ENCODE data around the gene PPCDC.
A peak's percentile ranks its signal among the peaks of the same experiment; 100 is the strongest.

Gene PPCDC

GRCh38 chr15:75030424-75030823, 7.0 kb downstream of the PPCDC start:
- Histone ChIP-seq H3K4me3 (ENCODE audit: low read depth, low read length) (no peak overlapping the region), H3K27ac (ENCODE audit: low read depth, low read length) (no peak overlapping the region), H3K36me3 (ENCODE audit: control insufficient read depth, insufficient read depth, low read length) (peaks cover 14% of the 10 kb centered on the region), H3K9me3 (ENCODE audit: control insufficient read depth, insufficient read depth, low read length) (no peaks in the 10 kb centered on the region), H3K4me1 (ENCODE audit: control insufficient read depth, insufficient read depth, low read length) (peaks cover 20% of the 10 kb centered on the region), H3K27me3 (ENCODE audit: control insufficient read depth, insufficient read depth, low read length) (no peaks in the 10 kb centered on the region), H3K9ac (ENCODE audit: low read depth, low read length) (no peak overlapping the region)

- H3K4me3 ChIP-seq (ENCODE audit: low read depth, low read length), result no peak overlapping the region
- peaks cover 10% of the 10 kb centered on the region for H3K36me3 ChIP-seq (ENCODE audit: control insufficient read depth, insufficient read depth, low read length)
- H3K27me3 ChIP-seq (ENCODE audit: control insufficient read depth, insufficient read depth, low read length), result no peaks in the 10 kb centered on the region
- no peak overlapping the region for H3K27ac ChIP-seq (ENCODE audit: low read depth, low read length)
- H3K9ac ChIP-seq (ENCODE audit: low read depth, low read length), result no peak overlapping the region
- peaks cover 32% of the 10 kb centered on the region for H3K4me1 ChIP-seq (ENCODE audit: control insufficient read depth, insufficient read depth, low read length)
- H3K9me3 ChIP-seq (ENCODE audit: control insufficient read depth, insufficient read depth, low read length), result no peaks in the 10 kb centered on the region
Measured at GRCh38 chr15:75031848-75032247, 8.5 kb downstream of the PPCDC start.

- Histone ChIP-seq H3K9ac (ENCODE audit: low read depth, low read length) (no peak overlapping the region), H3K27ac (ENCODE audit: low read depth, low read length) (no peak overlapping the region), H3K36me3 (ENCODE audit: control insufficient read depth, insufficient read depth, low read length) (peaks cover 10% of the 10 kb centered on the region), H3K4me3 (ENCODE audit: low read depth, low read length) (no peak overlapping the region), H3K9me3 (ENCODE audit: control insufficient read depth, insufficient read depth, low read length) (no peaks in the 10 kb centered on the region), H3K27me3 (ENCODE audit: control insufficient read depth, insufficient read depth, low read length) (no peaks in the 10 kb centered on the region), H3K4me1 (ENCODE audit: control insufficient read depth, insufficient read depth, low read length) (peaks cover 33% of the 10 kb centered on the region)
Measured at GRCh38 chr15:75032395-75032794, 9.0 kb downstream of the PPCDC start.

- H3K4me3 ChIP-seq (ENCODE audit: low read depth, low read length), result no peak overlapping the region
Measured at GRCh38 chr15:75033809-75034208, 10.4 kb downstream of the PPCDC start.

GRCh38 chr15:75034615-75035014, 11.2 kb downstream of the PPCDC start:
- H3K4me3 ChIP-seq (ENCODE audit: low read depth, low read length), result no peak overlapping the region

More at GRCh38 chr15:75033809-75034208, 10.4 kb downstream of the PPCDC start:
- Histone ChIP-seq H3K9me3 (ENCODE audit: control insufficient read depth, insufficient read depth, low read length) (no peaks in the 10 kb centered on the region), H3K4me1 (ENCODE audit: control insufficient read depth, insufficient read depth, low read length) (peaks cover 33% of the 10 kb centered on the region), H3K36me3 (ENCODE audit: control insufficient read depth, insufficient read depth, low read length) (peaks cover 10% of the 10 kb centered on the region), H3K9ac (ENCODE audit: low read depth, low read length) (no peak overlapping the region), H3K27me3 (ENCODE audit: control insufficient read depth, insufficient read depth, low read length) (no peaks in the 10 kb centered on the region), H3K27ac (ENCODE audit: low read depth, low read length) (no peak overlapping the region)

GRCh38 chr15:75036212-75036616, 12.8 kb downstream of the PPCDC start:
- H3K27ac ChIP-seq (ENCODE audit: low read depth, low read length), result peak overlapping the region; percentile 73

More at GRCh38 chr15:75034615-75035014, 11.2 kb downstream of the PPCDC start:
- H3K27ac ChIP-seq (ENCODE audit: low read depth, low read length), result no peak overlapping the region
- H3K27me3 ChIP-seq (ENCODE audit: control insufficient read depth, insufficient read depth, low read length), result no peaks in the 10 kb centered on the region
- H3K36me3 ChIP-seq (ENCODE audit: control insufficient read depth, insufficient read depth, low read length), result peaks cover 10% of the 10 kb centered on the region
- H3K4me1 ChIP-seq (ENCODE audit: control insufficient read depth, insufficient read depth, low read length), result peaks cover 31% of the 10 kb centered on the region
- no peaks in the 10 kb centered on the region for H3K9me3 ChIP-seq (ENCODE audit: control insufficient read depth, insufficient read depth, low read length)
- no peak overlapping the region for H3K9ac ChIP-seq (ENCODE audit: low read depth, low read length)

GRCh38 chr15:75037685-75038084, 14.3 kb downstream of the PPCDC start:
- no peak overlapping the region for H3K9ac ChIP-seq (ENCODE audit: low read depth, low read length)
- H3K4me3 ChIP-seq (ENCODE audit: low read depth, low read length), result no peak overlapping the region
- H3K27me3 ChIP-seq (ENCODE audit: control insufficient read depth, insufficient read depth, low read length), result no peaks in the 10 kb centered on the region
- peaks cover 16% of the 10 kb centered on the region for H3K4me1 ChIP-seq (ENCODE audit: control insufficient read depth, insufficient read depth, low read length)
- no peak overlapping the region for H3K27ac ChIP-seq (ENCODE audit: low read depth, low read length)
- peaks cover 8% of the 10 kb centered on the region for H3K36me3 ChIP-seq (ENCODE audit: control insufficient read depth, insufficient read depth, low read length)
- H3K9me3 ChIP-seq (ENCODE audit: control insufficient read depth, insufficient read depth, low read length), result no peaks in the 10 kb centered on the region

More at GRCh38 chr15:75036212-75036616, 12.8 kb downstream of the PPCDC start:
- no peak overlapping the region for H3K9ac ChIP-seq (ENCODE audit: low read depth, low read length)
- H3K27me3 ChIP-seq (ENCODE audit: control insufficient read depth, insufficient read depth, low read length), result no peaks in the 10 kb centered on the region
- no peaks in the 10 kb centered on the region for H3K9me3 ChIP-seq (ENCODE audit: control insufficient read depth, insufficient read depth, low read length)
- peaks cover 5% of the 10 kb centered on the region for H3K36me3 ChIP-seq (ENCODE audit: control insufficient read depth, insufficient read depth, low read length)
- peaks cover 21% of the 10 kb centered on the region for H3K4me1 ChIP-seq (ENCODE audit: control insufficient read depth, insufficient read depth, low read length)
- no peak overlapping the region for H3K4me3 ChIP-seq (ENCODE audit: low read depth, low read length)

- Histone ChIP-seq H3K9me3 (ENCODE audit: control insufficient read depth, insufficient read depth, low read length) (no peaks in the 10 kb centered on the region), H3K36me3 (ENCODE audit: control insufficient read depth, insufficient read depth, low read length) (peaks cover 8% of the 10 kb centered on the region), H3K9ac (ENCODE audit: low read depth, low read length) (no peak overlapping the region), H3K4me1 (ENCODE audit: control insufficient read depth, insufficient read depth, low read length) (peaks cover 16% of the 10 kb centered on the region), H3K4me3 (ENCODE audit: low read depth, low read length) (no peak overlapping the region), H3K27ac (ENCODE audit: low read depth, low read length) (no peak overlapping the region), H3K27me3 (ENCODE audit: control insufficient read depth, insufficient read depth, low read length) (no peaks in the 10 kb centered on the region)
Measured at GRCh38 chr15:75038231-75038630, 14.8 kb downstream of the PPCDC start.

- no peaks in the 10 kb centered on the region for H3K27me3 ChIP-seq (ENCODE audit: control insufficient read depth, insufficient read depth, low read length)
- peaks cover 14% of the 10 kb centered on the region; the same call in 1 of the 2 replicates for H3K36me3 ChIP-seq (ENCODE audit: control insufficient read depth, insufficient read depth, low read length)
- H3K4me3 ChIP-seq (ENCODE audit: low read depth, low read length), result no peak overlapping the region
- H3K9me3 ChIP-seq (ENCODE audit: control insufficient read depth, insufficient read depth, low read length), result no peaks in the 10 kb centered on the region
- H3K4me1 ChIP-seq (ENCODE audit: control insufficient read depth, insufficient read depth, low read length), result no peaks in the 10 kb centered on the region
- no peak overlapping the region for H3K27ac ChIP-seq (ENCODE audit: low read depth, low read length)
- H3K9ac ChIP-seq (ENCODE audit: low read depth, low read length), result no peak overlapping the region
Measured at GRCh38 chr15:75042730-75043508, 19.5 kb downstream of the PPCDC start.

GRCh38 chr15:75043509-75044257, 20.3 kb downstream of the PPCDC start:
- Histone ChIP-seq H3K27me3 (ENCODE audit: control insufficient read depth, insufficient read depth, low read length) (no peaks in the 10 kb centered on the region), H3K4me3 (ENCODE audit: low read depth, low read length) (no peak overlapping the region), H3K9ac (ENCODE audit: low read depth, low read length) (no peak overlapping the region)

More at GRCh38 chr15:75043509-75044257, 20.3 kb downstream of the PPCDC start:
- peaks cover 17% of the 10 kb centered on the region; the same call in 1 of the 2 replicates for H3K36me3 ChIP-seq (ENCODE audit: control insufficient read depth, insufficient read depth, low read length)
- no peaks in the 10 kb centered on the region for H3K4me1 ChIP-seq (ENCODE audit: control insufficient read depth, insufficient read depth, low read length)
- no peak overlapping the region for H3K27ac ChIP-seq (ENCODE audit: low read depth, low read length)
- H3K9me3 ChIP-seq (ENCODE audit: control insufficient read depth, insufficient read depth, low read length), result no peaks in the 10 kb centered on the region

Measured in HUES48 (cell line).